GM18861 (cell line): ENCODE measurements around the gene UPP2.

ENCODE experiments used
- ATAC-seq: cut with Tn5 transposase; IDR thresholded peaks from one replicate; pipeline ENCODE4 v1.9.1; 2021; ENCODE audit not compliant: unreplicated experiment

Gene UPP2

GRCh38 chr2:158103411-158104012 is 1.8 kb downstream of the UPP2 start:
- ATAC-seq = no peak

- ATAC-seq = no peak
These were observed 3.2 kb downstream of the UPP2 start for GRCh38 chr2:158104903-158105302.

- ATAC-seq = no peak
These were observed 11.3 kb downstream of the UPP2 start for GRCh38 chr2:158112992-158113391.

GRCh38 chr2:158113741-158114295 is 12.1 kb downstream of the UPP2 start:
- no peak for ATAC-seq

GRCh38 chr2:158114516-158114915 is 12.8 kb downstream of the UPP2 start:
- no peak for ATAC-seq

GRCh38 chr2:158115202-158115767 is 13.6 kb downstream of the UPP2 start:
- no peak for ATAC-seq

GRCh38 chr2:158116936-158117335 is 15.3 kb downstream of the UPP2 start:
- ATAC-seq = no peak

- no peak for ATAC-seq
These were observed 18.4 kb downstream of the UPP2 start for GRCh38 chr2:158120102-158120501.

GRCh38 chr2:158120664-158121641 is 19.3 kb downstream of the UPP2 start:
- no peak for ATAC-seq

GRCh38 chr2:158124896-158125295 is 23.2 kb downstream of the UPP2 start:
- no peak for ATAC-seq

GRCh38 chr2:158125756-158126498 is 24.3 kb downstream of the UPP2 start:
- no peak for ATAC-seq

- no peak for ATAC-seq
These were observed 25.7 kb downstream of the UPP2 start for GRCh38 chr2:158127380-158127804.

- no peak for ATAC-seq
These were observed 26.7 kb downstream of the UPP2 start for GRCh38 chr2:158128168-158128973.

- no peak for ATAC-seq
These were observed 27.4 kb downstream of the UPP2 start for GRCh38 chr2:158129037-158129436.

GRCh38 chr2:158130832-158131473 is 29.3 kb downstream of the UPP2 start:
- no peak for ATAC-seq

- ATAC-seq = no peak
These were observed 29.8 kb downstream of the UPP2 start for GRCh38 chr2:158131483-158131912.

- no peak for ATAC-seq
These were observed 30.4 kb downstream of the UPP2 start for GRCh38 chr2:158131919-158132566.

- ATAC-seq = no peak
These were observed 32.4 kb downstream of the UPP2 start for GRCh38 chr2:158134055-158134454.

GRCh38 chr2:158134655-158135054 is 33.0 kb downstream of the UPP2 start:
- no peak for ATAC-seq
